Cardiac fibroblast (primary cell): Measurements from ENCODE around the gene PTPRG.

Source experiments
- DNase-seq, 2 donors: peaks; one replicate each; pipeline versions ENCODE4 v3.0.0 to v3.0.0-alpha.2; 2010; ENCODE audit warnings: low read depth in 2 of 2
- H3K4me3 ChIP-seq, 2 donors: replicated peaks in 1 of 2; 1 replicate in 1 of 2; 2 replicates in 1 of 2; pipeline ENCODE4 v1.5.1; 2011; ENCODE audit warnings: low read depth in 2 of 2, low read length in 2 of 2, mild to moderate bottlenecking in 2 of 2, moderate library complexity in 1 of 2
- CTCF ChIP-seq: IDR thresholded peaks from one replicate; pipeline ENCODE4 v1.5.1; 2011; ENCODE audit warnings: low read depth, mild to moderate bottlenecking, low read length, inconsistent platforms

Gene PTPRG

GRCh38 chr3:62007036-62007435 is 445.7 kb downstream of the PTPRG start:
- DNase-seq, result peak in 1 of 2 donors; percentile 31
- H3K4me3 ChIP-seq, result no peak overlapping the region
- TF ChIP-seq CTCF, result no peak

GRCh38 chr3:62010989-62011388 is 449.6 kb downstream of the PTPRG start:
- no peak for DNase-seq
- H3K4me3 ChIP-seq, result no peak overlapping the region
- no peak for TF ChIP-seq CTCF

- DNase-seq, result peak; percentile 17 to 50
- no peak for TF ChIP-seq CTCF
- H3K4me3 ChIP-seq, result no peak overlapping the region
These were observed 450.3 kb downstream of the PTPRG start for GRCh38 chr3:62011666-62012065.

GRCh38 chr3:62013951-62014350 is 452.6 kb downstream of the PTPRG start:
- no peak for DNase-seq
- no peak overlapping the region for H3K4me3 ChIP-seq
- no peak for TF ChIP-seq CTCF

GRCh38 chr3:62015111-62015510 is 453.7 kb downstream of the PTPRG start:
- H3K4me3 ChIP-seq, result no peak overlapping the region
- TF ChIP-seq CTCF, result no peak
- DNase-seq, result no peak

GRCh38 chr3:62019906-62020305 is 458.5 kb downstream of the PTPRG start:
- no peak overlapping the region for H3K4me3 ChIP-seq
- peak in 1 of 2 donors; percentile 17 for DNase-seq
- no peak for TF ChIP-seq CTCF

GRCh38 chr3:62020706-62021105 is 459.3 kb downstream of the PTPRG start:
- no peak for TF ChIP-seq CTCF
- DNase-seq, result no peak
- H3K4me3 ChIP-seq, result no peak overlapping the region
